Posterior vena cava (tissue), 2 donors: Measurements from ENCODE around the gene HACD3. TPM values are rescaled to one million over a fixed set of nuclear protein-coding genes. Genes with fewer than 3 reads are reported as not detected.

Experiments used
- DNase-seq: peaks from one replicate; pipeline ENCODE4 v3.0.0-alpha.2; 2020; ENCODE audit warnings: low spot score
- intact Hi-C, 2 donors: fragments of 100-400 bp; cut with DNase I; formaldehyde crosslinking; loops; one replicate each; pipeline versions ENCODE4 v1.14.1 to v1.14.2; 2022 to 2023
- long read RNA-seq, 2 donors: library from polyadenylated mRNA; unstranded; transcript quantifications; one replicate each; pipeline ENCODE4 v2.0.0, GENCODE V29; 2020 to 2021
- total RNA-seq, 2 donors: library from RNA; stranded (reverse); fragmentation: NEBNext Ultra II Directional; extraction: Animal tissue kit (Norgen Biotek cat#: 25700); gene quantifications; one replicate each; pipeline ENCODE4 v1.2.1, GENCODE V29; 2021
- donor health status: DM: yes; HTN: yes; CAD: no.
- donor health status: DM: yes; HTN: yes; CAD: no.

HACD3 gene, protein sequence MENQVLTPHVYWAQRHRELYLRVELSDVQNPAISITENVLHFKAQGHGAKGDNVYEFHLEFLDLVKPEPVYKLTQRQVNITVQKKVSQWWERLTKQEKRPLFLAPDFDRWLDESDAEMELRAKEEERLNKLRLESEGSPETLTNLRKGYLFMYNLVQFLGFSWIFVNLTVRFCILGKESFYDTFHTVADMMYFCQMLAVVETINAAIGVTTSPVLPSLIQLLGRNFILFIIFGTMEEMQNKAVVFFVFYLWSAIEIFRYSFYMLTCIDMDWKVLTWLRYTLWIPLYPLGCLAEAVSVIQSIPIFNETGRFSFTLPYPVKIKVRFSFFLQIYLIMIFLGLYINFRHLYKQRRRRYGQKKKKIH
- total RNA-seq, result 10 to 100 TPM; 20.6 to 23.0 TPM
- long read RNA-seq, donor 1, transcript HACD3-201 (11 exons, 3,228 nt), result major isoform, 14 of 16 reads
- long read RNA-seq, donor 1, partial matches to known transcripts, result 0 of 16 reads
- long read RNA-seq, donor 1, other reads (novel, unspliced or antisense), result 1 of 16 reads
- long read RNA-seq, donor 2, transcript HACD3-201 (11 exons, 3,228 nt), result major isoform, 72 of 85 reads
- long read RNA-seq, donor 2, partial matches to known transcripts, result 4 of 85 reads
- long read RNA-seq, donor 2, other reads (novel, unspliced or antisense), result 7 of 85 reads

DNA sequence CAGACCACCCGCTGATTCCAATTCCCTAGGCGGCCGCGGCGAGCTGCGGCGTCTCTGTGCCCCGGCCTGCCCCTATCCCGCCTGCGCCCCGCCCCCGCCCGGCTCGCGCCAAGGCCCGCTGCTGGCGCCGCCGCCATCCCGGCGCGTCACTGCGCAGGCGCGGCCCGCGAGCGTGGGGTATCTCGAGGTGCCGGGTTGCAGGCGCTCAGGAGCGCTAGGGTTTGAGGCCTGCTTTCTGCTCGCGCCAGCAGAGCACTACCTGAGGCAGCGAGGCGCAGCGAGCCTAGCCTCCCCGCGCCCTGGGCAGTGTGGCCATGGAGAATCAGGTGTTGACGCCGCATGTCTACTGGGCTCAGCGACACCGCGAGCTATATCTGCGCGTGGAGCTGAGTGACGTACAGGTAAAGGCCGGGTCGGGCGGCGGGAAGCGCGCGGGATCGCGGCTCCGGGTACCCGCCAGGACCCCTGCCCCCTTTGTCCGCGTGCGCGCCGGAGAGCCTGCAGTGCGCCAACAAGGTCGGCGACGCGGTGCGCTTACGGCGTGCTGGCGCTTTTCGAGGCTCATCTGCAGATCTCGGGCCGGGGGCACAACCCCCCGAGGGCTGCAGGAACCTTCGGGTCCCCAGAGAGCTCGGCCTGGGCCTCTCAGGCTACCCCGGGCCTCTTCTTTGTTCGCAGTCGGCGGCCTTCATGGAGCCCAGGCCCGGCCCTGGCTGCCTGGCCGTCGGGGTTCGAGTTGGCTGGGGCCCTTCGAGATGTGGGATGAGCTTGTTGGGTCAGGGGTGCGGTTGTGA, at the start of gene HACD3:
TSS of gene HACD3 (plus strand) at position 146 of the 794 bp plus-strand sequence. CDS start at position 315, 169 bp downstream.
- intact Hi-C loops, result no loop called here

DNA sequence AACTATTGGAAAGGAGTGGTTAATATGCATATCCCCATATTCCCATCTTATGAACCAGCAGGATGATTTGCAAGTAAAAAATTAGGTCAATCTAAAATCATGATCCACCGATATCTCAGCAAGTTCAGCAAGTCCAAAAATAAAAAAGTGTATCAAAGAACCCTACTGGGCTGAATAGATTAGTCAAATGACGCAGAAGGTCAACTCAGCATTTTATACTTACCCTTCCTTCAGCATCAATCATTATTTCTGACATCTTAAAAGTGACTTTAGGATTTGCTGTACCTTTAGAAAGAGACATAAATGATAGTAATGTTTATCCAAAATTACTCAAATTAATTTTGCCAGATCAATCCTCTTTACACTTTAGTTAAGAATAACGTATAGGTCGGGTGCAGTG, 45.4 kb upstream of the HACD3 start:
- intact Hi-C loops, result no loop called here
- no peak for DNase-seq

More for the DNA sequence above, at the start of gene HACD3:
- DNase-seq, result peak; percentile 94

- intact Hi-C loops, result no loop called here
Measured at GRCh38 chr15:65494076-65494475, 36.2 kb upstream of the HACD3 start.

GRCh38 chr15:65509321-65509720, 20.9 kb upstream of the HACD3 start:
- no peak for DNase-seq
- intact Hi-C loops, result no loop called here

More at GRCh38 chr15:65494076-65494475, 36.2 kb upstream of the HACD3 start:
- no peak for DNase-seq

DNA sequence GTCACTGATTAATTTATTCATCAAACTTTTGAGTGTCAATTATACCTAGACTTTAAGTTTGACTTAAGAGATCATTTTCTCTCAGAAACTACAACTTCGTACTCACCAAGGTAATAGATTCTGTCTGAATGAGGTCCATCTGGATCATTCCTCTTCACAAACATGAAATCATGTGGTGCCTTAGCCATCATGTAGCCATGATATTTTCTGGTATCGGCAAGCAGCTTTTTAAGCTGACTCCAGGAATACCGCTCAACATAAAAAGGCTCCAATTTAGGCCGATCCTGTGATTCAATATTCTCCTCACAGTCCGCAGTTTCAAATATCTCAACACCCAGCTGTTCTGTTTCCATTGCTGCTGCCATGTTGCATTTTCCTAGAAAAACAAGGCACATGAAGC, 18.1 kb upstream of the HACD3 start:
- intact Hi-C loops, result no loop called here
- no peak for DNase-seq

DNA sequence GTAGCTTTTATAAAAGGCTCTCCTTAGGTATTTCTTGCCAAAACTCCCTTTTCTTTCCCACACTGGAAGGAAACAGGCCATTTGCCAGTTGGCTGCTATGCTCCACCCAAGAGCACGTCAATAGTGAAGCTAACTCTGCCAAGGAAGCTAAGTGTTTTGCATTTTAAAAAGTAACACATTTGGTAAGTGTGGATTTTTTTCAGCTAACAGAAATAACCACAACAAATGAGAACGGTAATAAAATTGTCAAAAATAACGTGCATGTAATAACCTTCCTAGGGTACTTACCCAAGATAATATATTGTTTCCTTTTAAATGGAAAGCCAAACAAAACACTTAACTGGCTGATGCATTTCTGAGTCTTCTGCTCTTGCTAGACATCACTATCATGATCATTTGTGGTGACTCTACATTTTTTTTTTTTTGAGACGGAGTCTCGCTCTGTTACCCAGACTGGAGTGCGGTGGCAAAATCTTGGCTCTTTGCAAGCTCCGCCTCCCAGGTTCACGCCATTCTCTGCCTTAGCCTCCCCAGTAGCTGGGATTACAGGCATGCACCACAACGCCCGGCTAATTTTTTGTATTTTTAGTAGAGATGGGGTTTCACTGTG, 17.4 kb upstream of the HACD3 start:
- DNase-seq, result peak; percentile 86
- intact Hi-C loops, result no loop called here

- intact Hi-C loops, result no loop called here
Measured at GRCh38 chr15:65516997-65517865, 13.0 kb upstream of the HACD3 start, which contains the start of gene DPP8. DPP8 (minus strand) TSS chr15:65517689; CDS start chr15:65512553, 5,136 bp downstream.

DNA sequence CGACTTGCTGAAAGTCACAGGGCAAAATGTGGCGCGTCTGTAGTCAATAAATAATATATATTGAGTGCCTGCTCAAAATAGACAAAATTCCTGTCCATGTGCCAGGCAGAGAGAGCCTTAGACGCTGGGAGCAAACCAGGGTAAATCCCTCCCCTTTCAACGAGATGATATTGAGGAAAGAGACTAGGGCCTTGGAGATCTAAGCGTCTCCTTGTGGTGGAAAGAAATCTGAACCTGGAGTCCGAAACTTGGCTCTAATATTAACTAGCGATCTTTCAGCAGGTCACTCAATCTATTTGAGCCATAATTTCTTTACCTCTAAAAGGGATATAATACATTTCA, 12.4 kb upstream of the HACD3 start:
- no peak for DNase-seq
- intact Hi-C loops, result no loop called here

More at GRCh38 chr15:65516997-65517865, 13.0 kb upstream of the HACD3 start, which contains the start of gene DPP8:
- DNase-seq, result peak; percentile 98

- DNase-seq, result no peak
- intact Hi-C loops, result no loop called here
Measured at GRCh38 chr15:65518633-65519285, 11.5 kb upstream of the HACD3 start.

GRCh38 chr15:65521350-65521749, 8.9 kb upstream of the HACD3 start:
- no peak for DNase-seq
- intact Hi-C loops, result no loop called here

GRCh38 chr15:65524226-65524625, 6.0 kb upstream of the HACD3 start:
- intact Hi-C loops, result no loop called here
- DNase-seq, result no peak

DNA sequence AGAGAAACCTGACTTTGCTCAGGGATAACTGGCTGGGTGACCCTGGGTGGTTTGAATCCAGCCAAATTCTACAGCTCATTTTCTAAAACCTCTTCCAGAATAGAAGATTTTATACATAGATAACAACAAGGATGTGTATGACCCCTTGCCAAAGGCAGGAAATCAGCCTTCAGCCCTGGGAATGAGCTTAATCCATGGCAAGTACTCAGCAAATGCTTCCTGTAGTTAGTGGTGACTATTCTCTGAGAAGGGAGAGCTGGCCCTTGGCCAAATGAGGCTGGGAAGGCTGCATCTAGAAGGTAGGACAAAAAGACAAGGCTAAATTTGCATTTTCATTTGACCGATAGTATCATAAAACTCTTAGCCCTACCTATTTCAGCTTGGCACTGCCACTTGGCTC, 4.6 kb upstream of the HACD3 start:
- intact Hi-C loops, result no loop called here
- DNase-seq, result no peak

- DNase-seq, result no peak
- intact Hi-C loops, result no loop called here
Measured at GRCh38 chr15:65528461-65529060, 1.7 kb upstream of the HACD3 start.

DNA sequence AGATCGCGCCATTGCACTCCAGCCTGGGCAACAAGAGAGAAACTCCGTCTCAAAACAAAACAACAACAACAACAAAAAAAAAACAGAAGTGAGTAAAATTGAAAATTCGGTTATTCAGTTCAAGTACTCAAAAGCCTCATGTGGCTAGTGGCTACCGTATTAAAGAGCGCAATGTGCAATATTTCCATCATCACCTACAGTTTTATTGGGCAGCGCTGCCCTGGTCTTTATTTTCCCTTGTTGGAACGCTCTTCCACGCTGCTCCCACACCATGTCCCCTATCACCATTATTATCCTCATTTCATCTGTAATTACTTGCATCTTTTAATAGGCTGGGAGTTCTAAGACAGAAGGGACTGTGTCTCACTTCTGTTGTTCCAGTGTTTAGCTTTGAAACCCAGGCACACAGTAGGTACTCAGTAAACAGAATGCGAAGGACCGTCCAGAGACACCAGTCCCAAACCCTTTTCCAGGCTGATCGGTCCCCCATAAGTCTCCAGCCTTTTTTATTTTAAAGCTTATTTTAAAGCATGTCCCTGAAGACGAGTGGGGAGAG, 423 bp upstream of the HACD3 start:
- no peak for DNase-seq
- intact Hi-C loops, result no loop called here

DNA sequence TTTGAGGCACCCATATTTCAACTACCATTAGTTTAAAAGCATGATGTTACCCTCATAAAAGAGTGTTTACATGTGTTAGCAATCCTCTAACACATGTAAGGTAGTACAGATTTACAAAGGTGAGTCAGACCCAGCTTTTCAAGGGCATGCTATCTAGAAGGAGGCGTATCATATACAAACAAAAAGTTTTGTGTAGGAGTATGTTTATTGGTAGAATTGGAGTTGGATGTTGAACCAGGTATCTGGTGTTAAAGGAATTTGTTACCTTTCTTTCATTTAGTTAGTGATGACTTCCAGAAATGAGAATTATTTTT, 2.4 kb downstream of the HACD3 start:
- intact Hi-C loops, result loop anchor here in 1 of 2 donors (2.0 kb wide), 1 partner anchor 78 kb away; the partner anchor contains the start of gene INTS14
- DNase-seq, result no peak

DNA sequence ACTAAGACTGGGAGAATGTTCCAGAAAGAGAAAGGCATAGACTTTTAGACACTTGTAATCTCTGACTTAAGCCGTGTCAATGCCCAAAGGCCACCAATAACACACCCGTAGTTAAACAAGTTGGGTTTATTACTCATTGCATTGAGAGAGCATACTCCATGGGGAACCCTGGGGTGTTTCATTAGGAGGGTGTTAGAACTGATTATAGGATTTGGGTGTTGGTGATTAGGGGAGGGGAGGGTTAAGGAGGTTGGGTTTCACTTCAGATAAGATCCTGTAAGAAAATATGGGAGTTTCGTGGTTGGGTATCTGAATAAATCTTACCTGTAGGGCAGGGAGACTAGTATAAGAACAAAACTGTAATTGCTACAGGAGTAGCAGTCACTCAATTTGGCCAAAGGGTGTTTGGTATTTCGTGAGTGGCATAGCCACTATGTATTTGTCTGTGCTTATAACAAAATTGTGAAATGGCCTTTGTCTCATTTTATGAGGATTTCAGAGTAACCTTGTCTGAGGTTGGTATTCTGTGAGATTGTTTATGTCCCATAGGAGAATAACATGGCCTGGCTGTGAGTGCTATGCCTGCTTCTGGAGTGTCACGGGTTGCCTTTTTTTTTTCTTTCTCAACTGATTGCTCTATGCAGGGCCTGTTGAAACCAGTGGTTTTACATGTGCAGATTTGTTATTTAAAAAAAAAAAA, 2.9 kb downstream of the HACD3 start:
- no peak for DNase-seq
- intact Hi-C loops, result loop anchor here in 1 of 2 donors (2.0 kb wide), 1 partner anchor 78 kb away; the partner anchor contains the start of gene INTS14

- intact Hi-C loops, result no loop called here
- DNase-seq, result no peak
Measured at GRCh38 chr15:65535192-65535591, 4.9 kb downstream of the HACD3 start.
